ENCODE measurements around the gene ZNF619.

ZNF619 gene

DNA sequence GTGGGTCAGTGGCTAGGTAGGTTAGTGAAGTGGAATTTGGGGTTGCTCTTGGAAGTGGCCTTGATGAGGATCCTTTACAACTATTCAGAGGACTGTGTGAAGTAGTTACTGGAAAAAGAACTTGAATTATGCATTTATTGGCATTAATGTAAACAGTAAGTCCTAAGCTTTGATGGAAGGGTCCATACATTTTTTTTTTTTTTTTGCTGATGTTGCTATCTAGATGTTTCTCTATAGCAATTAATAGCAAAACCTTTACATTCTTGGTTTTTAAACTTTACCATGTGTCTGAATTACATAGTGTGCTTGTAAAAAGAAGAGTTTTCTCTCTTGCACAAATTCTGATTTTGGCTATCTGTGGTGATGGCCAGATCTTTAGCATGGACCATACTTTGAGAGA, 57.4 kb downstream of the ZNF619 start:
- H3K27ac ChIP-seq, result no peak overlapping the region
- TF ChIP-seq CTCF (conservative IDR thresholded peaks at IDR 0.05), result no peak
